Femur (tissue), 1 donor: ENCODE results near the gene MIOX.

Experiments used
- DNase-seq: peaks from one replicate; pipeline ENCODE4 v3.0.0-alpha.2; 2017

Gene MIOX

DNA sequence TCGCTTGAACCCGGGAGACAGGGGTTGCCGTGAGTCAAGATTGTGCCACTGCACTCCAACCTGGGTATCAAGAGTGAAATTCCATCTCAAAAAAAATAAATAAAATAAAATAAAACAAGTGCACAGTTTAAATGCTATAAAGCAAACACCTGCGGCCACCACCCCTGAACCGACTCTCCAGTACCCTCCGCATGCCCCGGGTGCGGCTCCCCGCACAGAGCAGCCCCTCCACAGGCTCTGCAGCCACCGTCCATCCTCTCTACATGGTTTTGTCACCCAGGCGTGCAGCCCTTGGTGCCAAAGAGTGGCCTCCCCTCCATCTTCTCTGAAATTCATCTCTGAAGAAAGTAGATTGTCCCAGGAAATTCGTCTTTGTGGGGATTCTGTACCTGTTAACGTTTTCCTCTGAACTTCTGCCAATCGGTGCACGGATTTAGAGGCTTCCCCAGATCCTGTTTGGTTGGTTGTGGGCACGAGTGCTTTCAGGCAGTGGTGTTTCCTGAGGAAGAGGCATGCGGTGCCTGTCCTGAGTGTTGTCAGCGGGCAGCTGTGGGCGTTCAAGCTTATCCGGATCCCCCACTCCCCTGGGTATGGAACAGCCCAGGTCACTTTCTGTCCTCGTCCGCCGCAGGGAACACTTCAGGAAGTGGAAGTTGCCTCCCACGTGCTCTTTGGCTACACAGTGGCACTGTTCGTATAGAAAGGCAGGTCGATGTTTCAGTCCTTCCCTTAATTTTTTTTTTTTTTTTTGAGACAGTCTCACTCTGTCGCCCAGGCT lies 4.1 kb downstream of the MIOX start:
- DNase-seq, result peak; percentile 25

DNA sequence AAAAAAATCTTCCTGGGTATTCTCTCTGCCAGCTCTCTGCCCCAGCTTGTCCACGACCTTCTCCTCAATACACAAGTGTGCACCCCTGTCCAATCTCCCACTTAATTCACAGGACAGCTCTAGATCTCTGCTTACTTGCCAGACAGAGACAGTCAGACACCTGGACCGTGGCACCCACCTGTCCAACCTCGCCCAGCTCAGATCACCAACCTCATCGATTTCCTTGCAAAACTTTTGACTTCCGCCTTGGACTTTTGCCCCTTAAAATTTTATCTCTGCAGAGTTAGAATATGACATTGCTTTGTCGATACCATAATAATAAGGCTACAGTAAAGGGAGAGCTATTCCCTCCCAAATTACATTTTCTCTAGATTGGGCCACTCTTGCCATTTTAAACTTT lies 10.4 kb downstream of the MIOX start:
- DNase-seq, result no peak

DNA sequence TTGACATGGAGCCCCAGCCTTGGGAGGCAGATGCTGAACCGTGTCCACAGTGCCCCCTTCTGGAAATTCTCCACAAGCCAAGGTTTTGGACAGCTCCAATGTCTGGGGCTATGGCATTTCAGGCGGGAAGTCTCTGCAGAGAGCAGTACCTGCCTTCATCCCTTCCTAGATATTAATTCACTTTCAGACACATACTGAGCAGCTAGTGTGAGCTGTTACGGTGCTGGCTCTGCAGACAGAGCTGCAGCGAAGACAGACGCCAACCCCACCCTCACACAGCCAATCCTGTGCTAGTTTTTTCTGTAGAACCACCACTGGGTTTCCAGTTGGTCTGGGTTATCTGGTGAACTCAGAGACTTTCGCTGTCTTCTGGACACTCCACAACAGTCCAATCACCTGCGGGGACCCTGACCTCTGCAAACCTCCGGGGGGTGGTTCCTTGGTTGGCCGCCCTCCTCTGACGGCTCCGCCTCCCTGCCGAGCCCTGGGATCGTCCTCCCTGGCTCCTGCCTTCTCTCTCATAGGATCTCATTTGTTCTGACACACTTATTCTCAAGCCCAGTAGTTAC lies 11.7 kb downstream of the MIOX start:
- DNase-seq, result peak; percentile 53

DNA sequence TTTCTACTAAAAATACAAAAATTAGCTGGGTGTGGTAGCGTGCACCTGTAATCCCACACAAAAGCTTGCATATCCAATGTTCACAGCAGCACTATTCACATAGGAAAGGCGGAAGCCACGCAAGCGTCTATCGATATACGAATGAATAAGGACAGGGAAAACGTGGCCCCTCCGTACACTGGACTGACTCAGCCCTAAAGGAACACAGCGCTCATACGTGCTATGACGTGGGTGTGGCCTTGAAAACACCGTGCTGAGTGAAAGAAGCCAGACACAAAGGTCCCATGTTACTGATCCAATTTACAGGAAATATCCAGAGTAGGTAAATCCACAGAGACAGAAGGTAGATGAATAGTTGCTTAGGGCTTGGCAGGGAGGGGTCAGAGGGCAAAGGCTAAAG lies 13.8 kb downstream of the MIOX start:
- no peak for DNase-seq

DNA sequence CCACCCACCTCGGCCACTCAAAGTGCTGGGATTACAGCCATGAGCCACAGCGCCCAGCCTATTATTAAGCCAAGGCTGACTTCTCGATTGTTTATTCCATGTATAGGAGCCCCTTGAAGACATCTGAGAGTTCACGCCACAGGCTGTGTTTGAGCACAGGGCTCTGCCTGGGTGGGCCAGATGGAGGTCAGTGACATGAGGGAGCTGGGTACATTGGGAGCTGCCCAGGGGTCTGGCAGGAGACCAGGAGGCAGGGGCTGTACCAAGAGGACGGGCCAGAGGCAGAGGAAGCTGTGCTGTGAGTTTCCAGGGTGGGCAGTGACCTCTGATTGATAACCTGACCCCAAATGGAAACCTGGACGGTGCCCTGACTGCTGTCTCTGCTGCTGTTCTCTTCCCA lies 15.4 kb downstream of the MIOX start:
- DNase-seq, result no peak

DNA sequence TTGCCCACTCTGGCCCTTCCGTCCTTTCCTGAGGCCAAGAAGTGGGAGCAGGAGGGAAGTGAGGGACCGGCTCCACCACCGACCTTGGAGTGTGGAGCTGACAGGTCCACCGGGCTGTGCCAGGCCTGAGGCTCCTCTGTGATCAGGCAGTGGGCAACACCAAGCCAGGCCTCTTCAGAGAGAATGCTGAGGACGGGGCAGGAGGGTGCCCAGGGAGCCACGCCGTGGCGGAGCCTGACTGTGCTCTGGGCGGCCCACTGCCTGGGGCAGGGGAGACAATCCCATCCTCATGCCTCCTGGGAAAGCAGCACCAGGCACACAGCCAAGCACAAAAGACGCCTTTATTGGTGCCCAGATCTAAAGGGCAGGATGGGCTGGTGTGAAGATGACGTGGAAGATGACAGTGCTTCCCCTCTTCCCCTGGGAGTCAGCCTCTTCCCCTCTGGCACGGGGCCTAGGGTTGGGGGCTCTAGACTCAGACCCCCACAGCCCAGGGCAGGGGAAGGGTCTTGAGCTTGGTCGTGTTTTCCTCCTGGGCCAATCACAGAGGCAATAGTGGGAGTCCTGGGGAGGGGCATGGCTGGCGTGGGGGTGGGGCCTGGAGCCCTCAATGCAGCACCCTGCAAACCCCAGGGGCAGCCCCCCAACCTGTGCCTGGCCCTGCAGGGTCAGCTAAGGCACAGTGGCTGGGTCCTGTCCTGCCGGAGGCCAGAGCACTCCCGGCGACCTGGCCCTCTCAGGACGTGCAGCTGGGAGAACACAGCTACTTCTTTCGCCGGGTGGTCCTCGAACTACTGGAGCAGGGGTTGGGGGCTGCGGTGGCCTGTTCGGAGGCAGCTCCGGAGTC lies 16.2 kb downstream of the MIOX start:
- no peak for DNase-seq

DNA sequence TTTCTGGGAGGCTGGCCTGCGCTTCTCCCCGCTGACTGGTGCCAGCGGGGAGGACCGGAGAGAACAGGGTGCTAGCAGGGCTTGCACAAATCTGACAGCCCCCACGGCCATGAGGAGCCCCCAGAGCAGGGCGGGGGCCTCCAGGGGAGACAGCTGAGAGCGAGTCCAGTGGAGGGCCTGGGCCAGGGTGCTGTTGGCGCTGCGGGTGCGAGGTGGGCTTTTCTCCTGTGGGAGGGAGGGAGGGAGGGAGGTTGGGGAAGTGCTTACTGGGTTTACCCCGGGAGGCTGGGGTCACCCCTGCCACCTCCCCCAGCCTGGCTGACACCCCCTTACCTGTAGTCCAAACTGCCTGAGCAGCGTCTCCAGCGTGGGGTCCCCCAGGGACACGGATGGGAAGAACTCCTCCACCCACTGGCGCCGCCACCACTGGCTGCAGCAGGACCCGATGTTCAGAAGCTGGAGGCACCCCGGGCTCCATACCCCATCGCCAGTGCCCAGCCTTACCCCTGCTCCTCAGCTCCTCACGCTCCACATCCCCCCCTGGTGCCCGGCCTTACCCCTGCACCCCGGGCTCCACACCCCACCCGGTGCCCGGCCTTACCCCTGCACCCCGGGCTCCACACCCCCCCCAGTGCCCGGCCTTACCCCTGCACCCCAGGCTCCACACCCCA lies 17.0 kb downstream of the MIOX start:
- peak; percentile 20 for DNase-seq

DNA sequence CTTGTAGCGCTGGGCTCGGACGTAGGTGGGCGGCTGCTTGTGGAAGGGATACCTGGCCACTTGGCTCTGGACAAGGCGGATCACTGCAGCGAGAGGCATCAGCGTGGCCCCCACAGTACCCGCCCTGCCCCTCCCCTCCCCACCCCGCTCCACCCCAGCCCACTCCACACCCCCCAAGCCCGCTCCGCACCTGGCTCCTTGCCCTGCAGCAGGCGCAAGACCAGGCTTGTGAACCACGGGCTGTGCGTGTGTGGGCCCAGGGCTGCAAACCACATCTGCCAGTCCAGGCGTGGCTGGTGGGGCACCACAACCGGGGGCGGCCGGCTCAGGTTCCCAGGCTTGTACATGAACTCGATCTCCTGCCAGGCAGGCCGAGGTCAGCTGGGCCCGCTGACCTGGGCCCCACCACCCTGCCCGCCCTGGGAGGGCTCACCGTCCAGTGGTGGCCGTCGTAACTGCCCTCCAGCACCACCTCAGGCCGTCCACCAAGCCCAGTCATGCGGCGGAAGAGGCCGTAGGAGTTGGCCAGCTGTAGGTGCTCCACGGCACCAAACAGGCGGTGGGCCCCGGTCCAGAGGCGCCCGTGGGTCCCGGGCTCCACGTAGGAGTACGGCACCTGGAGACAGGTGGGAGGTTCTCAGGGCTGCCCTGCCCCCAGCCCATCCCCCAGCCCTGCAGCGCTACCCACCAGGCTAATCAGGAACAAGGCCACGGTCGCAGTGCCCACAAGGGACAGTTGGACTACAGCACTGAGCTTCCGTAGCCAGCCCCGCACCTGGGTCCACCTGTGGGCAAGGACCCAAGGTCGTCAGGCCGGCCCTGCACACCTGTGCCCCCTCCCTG lies 17.9 kb downstream of the MIOX start:
- peak; percentile 28 for DNase-seq

DNA sequence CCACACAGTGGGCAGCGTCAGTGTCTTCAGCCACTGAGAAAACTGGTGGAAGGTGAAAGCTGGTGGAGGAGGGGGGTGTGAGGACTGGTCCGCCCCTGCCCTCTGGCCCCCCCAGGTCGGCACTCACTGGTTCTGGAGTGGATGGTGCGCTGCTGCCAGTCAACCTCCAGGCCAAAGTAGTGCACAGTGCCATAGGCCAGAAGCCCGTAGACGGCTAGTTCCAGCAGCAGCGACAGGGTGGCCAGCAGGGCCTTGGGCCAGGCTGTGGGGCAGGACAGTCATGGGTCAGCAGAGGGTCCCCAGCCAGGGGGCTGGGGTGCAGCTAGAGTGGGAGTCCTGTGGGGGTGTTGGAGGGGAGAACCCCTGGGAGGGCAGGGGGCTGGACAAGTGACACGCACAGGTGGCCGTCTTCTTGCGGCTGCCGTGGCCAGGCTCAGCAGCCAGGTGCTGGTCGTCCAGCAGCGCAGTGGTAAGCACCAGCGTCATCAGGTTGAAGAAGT lies 18.7 kb downstream of the MIOX start:
- no peak for DNase-seq

DNA sequence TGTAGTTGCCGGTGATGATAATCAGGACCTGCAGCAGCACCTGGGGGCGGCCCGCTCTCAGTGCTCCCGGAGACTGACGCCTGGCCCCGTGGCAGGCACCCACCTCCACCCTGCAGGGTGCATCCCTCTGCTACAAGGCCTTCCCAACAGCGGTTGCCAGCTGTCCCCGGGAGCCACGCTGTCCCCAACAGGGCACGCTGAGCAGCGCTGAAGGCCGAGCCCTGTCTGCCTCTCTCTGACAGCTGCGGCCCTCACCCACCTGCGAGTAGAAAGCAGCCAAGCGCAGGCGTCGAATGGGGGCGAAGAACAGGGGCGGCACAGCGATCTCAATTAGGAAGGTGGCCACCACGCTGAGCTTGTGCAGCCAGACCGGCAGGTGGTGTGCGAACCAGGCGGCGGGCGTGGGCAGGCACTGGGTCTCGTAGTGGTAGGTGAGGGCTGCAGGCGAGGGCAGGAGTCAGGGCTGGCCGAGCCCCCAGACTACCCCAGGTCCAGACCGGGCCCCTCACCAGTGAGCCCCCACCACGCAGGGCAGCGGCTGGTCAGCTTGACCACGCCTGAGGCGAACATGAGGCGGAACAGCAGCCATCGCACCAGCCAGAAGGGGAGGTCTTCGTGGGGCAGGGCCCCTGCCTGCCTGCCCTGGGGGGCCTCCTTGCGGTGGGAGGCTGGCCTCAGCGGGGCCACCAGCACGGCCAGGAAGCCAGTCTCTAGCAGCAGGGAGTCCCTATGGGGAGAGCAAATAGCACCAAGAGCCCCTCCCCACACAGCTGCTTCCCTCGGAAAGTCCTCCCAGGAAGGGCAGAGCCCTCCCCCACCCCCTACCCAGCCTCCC lies 19.3 kb downstream of the MIOX start:
- no peak for DNase-seq

DNA sequence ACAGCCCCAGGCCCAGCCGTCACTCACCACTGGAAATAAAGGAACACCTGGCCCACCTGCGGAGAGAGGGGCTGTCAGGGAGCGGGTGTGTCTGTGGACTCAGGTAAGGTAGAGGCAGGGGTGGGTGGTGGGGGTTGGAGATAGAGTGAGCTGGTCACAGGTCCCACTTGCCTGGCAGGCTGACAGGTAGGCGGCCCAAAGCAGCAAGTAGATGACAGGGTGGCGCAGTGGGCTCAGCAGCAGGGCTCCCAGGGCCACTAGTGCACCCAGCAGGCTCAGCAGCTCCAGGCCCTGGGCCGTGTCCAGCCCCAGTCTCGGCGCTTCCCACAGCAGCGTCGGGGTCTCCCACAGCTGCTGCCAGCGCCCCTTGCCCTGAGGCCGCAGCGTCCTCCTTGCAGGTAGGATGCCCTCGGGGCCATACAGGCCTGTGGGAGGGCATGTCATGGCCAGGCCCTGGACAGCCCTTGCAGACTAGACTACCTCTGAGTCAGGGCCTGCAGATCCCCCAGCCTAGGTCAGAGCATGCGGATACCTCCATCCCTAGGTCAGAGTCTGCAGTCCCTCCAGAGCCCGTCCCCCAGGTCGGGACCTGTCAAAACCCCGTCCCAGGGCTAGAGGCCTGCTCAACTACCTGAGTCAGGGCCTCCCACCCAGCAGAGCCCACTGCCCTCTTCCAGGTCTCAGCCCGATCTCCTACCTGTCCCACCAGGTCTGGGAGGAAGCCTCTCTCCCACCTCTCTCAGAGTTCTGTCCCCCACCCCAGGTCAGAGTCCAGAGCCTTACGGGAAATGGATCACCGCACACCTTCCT lies 20.2 kb downstream of the MIOX start:
- DNase-seq, result no peak

DNA sequence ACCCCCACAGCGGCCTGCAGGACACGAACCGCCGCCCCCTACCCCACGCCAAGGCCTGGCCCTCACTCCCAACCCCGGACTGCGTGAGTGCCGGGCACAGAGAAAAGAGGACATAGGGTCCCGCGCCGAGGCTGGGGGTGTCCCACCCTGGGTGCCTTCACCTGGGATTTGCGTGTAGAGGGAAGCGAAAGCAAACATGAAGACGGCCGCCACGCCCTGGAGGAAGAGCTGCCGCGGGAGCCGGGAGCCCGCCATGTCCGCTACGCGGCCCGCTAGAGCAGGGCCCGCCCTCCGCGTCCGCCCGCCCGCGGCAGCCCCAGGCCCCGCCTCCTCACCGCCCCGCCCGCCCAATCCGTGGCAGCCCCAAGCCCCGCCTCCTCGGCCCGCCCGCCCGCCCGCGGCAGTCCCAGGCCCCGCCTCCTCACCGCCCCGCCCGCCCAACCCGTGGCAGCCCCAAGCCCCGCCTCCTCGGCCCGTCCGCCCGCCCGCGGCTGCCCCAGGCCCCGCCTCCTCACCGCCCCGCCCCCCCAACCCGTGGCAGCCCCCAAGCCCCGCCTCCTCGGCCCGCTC lies 20.8 kb downstream of the MIOX start, which contains the start of gene LMF2:
TSS of gene LMF2 (minus strand) at position 282 of the 570 bp plus-strand sequence. CDS start at position 255, 27 bp downstream.
- DNase-seq, result no peak

DNA sequence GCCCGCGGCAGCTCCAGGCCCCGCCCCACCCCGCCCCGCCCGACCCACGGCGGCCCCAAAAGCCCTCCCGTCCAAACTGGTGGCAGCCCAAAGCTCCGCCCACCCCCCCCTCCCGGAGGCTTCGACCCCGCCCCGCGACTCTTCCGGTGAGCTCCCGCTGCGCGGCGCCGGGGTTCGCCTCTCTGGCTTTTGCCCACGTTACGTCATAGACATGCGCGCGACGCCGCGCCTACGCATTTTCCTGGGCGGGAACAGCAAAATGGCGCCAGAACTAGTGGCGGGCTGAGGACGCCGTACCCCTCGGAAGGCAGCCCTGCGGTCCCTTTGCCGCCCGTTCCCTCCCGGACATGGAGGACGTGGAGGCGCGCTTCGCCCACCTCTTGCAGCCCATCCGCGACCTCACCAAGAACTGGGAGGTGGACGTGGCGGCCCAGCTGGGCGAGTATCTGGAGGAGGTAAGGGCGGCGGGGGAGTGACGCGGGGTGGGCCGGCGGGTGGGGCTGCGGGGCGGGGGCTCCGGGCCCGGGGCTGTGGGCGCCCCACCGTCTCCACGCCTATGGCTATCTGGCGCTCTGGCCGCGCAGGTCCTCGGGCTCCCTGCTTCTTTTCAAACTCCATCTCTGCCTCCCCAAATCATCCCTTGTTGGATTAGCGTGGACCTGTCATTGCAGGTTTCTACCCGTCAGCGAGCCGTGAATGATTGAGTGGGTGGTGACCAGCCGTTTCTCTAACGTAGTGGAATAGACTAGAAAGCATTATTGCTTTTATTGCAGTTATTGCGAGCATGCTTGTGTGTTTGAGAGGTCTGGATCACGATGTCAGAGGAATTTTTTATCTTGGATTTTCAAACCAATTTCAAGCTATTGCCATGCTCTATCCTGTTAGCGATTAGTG lies 21.6 kb downstream of the MIOX start, which contains the start of gene NCAPH2:
TSS of gene NCAPH2 (plus strand) at position 234 of the 894 bp plus-strand sequence. CDS start at position 348, 114 bp downstream.
- DNase-seq, result peak; percentile 99

DNA sequence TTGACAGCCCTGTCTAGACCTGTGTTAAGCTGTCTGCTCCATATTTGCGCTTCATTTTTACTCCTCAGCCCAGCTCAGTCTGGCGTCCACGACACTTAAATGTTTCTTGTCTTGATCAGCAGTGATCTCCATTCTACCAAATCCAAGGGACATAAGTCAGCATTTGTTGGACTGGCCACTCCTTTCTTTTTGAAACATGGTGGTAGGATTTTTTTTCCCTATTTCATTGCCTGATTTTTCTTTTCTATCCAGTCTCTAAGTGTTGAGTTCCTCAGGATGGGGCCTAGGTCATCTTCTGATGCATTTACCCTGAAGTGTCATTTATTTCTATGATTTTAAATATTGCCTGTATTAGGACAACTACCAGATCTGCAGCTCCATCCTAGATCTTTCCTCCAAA lies 22.2 kb downstream of the MIOX start:
- no peak for DNase-seq

DNA sequence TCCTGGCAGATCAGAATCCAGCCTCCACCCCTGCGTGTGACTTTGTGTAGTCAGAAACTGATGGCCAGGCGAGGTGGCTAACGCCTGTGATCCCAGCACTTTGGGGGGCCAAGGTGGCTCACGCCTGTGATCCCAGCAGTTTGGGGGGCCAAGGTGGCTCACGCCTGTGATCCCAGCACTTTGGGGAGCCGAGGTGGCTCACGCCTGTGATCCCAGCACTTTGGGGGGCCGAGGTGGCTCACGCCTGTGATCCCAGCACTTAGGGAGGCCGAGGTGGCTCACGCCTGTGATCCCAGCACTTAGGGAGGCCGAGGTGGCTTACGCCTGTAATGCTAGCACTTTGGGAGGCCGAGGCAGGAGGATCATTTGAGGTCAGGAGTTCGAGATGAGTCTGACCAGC lies 26.5 kb downstream of the MIOX start:
- no peak for DNase-seq

DNA sequence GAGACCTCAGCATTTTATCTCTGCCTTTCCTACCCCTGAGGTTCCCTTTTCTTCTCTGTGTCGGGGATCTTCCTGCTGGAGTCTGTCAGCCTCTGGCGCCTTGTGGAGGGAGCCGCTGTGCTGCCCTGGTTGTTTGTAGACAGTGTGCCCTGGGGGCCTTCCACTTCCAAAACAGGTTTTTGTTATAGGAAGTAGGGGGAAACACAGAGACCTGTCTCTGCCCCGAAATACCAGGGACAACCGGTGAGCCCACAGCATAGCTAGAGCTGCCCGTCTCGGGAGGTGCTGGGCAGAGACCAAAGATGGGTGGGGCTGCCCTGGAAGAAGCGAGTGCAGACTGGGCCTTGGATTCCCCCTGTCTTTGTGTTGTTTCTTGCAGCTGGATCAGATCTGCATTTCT lies 29.4 kb downstream of the MIOX start:
- no peak for DNase-seq

DNA sequence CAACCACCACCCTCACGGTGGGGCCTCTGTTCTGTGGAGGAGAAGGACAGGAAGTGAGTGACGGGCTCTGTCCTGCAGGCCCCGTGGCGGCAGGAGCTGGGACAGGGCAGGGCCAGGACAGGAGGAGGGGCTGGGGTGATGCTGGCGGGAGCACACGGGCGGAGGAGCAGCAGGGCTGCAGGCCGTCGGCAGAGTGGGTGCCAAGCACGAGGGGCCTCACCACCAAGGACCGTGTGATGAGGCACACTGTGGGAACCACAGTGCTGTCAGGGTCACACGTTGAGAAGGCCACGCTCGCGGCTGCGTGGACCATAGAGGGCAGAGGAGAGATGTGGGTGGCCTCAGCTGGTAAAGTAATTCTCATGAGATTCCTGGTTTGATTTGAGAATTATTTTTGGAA lies 30.2 kb downstream of the MIOX start:
- DNase-seq, result no peak

DNA sequence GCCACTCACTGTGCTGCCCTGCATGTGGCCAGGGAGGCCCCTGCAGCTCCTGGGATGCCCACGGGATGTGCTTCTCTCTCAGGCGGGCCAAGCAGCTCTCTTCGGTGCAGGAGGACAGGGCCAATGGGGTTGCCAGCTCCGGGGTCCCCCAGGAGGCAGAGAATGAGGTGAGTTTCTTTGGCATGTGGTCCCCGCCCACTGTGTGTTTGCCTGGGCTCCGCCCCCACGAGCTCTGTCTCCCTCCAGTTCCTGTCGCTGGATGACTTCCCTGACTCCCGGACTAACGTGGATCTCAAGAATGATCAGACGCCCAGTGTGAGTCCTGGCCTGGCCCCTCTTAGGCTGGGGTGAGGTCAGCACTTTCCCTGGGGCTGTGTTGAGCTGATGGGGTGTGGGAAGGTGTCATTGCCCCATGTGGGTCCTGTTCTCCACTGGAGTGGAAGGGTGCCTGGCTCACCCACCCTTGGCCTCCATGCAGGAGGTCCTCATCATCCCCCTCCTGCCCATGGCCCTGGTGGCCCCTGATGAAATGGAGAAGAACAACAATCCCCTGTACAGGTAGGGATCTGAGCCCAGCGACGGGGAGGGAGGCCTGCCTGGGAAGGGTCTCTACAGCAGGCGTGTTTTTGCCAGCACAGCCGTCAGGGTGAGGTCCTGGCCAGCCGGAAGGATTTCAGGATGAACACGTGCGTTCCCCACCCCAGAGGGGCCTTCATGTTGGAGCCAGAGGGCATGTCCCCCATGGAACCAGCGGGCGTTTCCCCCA lies 31.0 kb downstream of the MIOX start:
- no peak for DNase-seq
